Activated naive CD8-positive, alpha-beta T cell treated with anti-CD3 and anti-CD28 coated beads, Interleukin-2, amount 10 ng/mL, durations not matched to agents 7 days and 5 days (primary cell): Measurements from ENCODE around the gene FGB. TPM values are rescaled to one million over a fixed set of nuclear protein-coding genes. Genes with fewer than 3 reads are reported as not detected.

Experiments
- total RNA-seq, 2 experiments: library from RNA; stranded (reverse); gene quantifications; one replicate each; pipeline ENCODE4 v1.2.3, GENCODE V29; 2021

FGB gene
- total RNA-seq, 2 experiments from 2014 or later, result not detected

Other genes starting within 250 kb of the FGB start
- gene DCHS2, start 71.2 kb upstream of the FGB start, total RNA-seq, result under 1 TPM; 0.17 to 0.19 TPM
- gene PLRG1, start 12.6 kb upstream of the FGB start, total RNA-seq, result 10 to 100 TPM; 74.4 to 80.8 TPM
- gene FGA, start 27.7 kb downstream of the FGB start, total RNA-seq, result not detected
- not detected for gene FGG, start 49.6 kb downstream of the FGB start, total RNA-seq
- not detected for gene LRAT, start 181.0 kb downstream of the FGB start, total RNA-seq
- not detected for gene RBM46, start 218.3 kb downstream of the FGB start, total RNA-seq